GM12878 (cell line): ENCODE measurements around the gene ITPKB. TPM values are rescaled to one million over a fixed set of nuclear protein-coding genes. Genes with fewer than 3 reads are reported as not detected.

Experiments used
- ATAC-seq: fragments of 200-7000 bp; cut with Tn5 transposase; 3 replicates; pipeline ENCODE4 v1.9.1; 2020; ENCODE audit warnings: mild to moderate bottlenecking, moderate library complexity
- BruUV-seq: library from RNA; stranded (reverse); fragments of 400-500 nt; replicated peaks from 2 replicates; lab custom pipeline; 2021; lab: Mats Ljungman, UMichigan
- CTCF ChIA-PET: fragments of 300-600 bp; sonication (Branson Sonifier 250); formaldehyde crosslinking; extraction: SDS; loops from one replicate; lab custom pipeline; 2021; ENCODE audit warnings: inconsistent platforms; lab: Yijun Ruan, JAX
- POLR2A ChIA-PET: fragments of 350-600 bp; formaldehyde crosslinking; extraction: SDS; loops from one replicate; lab custom pipeline; 2021; ENCODE audit warnings: inconsistent platforms; lab: Charles Lee
- RAD21 ChIA-PET: fragments of 300-600 bp; sonication (Branson Sonifier 250); formaldehyde crosslinking; loops from one replicate; lab custom pipeline; 2023; ENCODE audit warnings: antibody characterized with exemption; ENCODE audit not compliant: unreplicated experiment; lab: Charles Lee
- SMC1A ChIA-PET: fragments of 300-600 bp; sonication (Branson Sonifier 250); formaldehyde crosslinking; loops from one replicate; lab custom pipeline; 2023; ENCODE audit not compliant: unreplicated experiment, uncharacterized antibody; lab: Charles Lee
- DNase-seq: peaks from one replicate; pipeline ENCODE4 v3.0.0-alpha.2; 2011; ENCODE audit warnings: low read depth, low spot score
- FAIRE-seq: peaks from 3 replicates; lab custom pipeline; 2011; peaks lifted over from hg19 to GRCh38; lab: Jason Lieb, UNC
- H2AFZ ChIP-seq: 2 replicates; pipeline ENCODE4 v1.6.0; 2011; ENCODE audit warnings: low read depth, low read length, control low read depth; ENCODE audit not compliant: control insufficient read depth
- H3K27ac ChIP-seq: 2 replicates; pipeline ENCODE4 v1.5.1; 2011; ENCODE audit warnings: control low read depth; ENCODE audit not compliant: control insufficient read depth, insufficient read depth
- H3K27me3 ChIP-seq, 2 experiments: replicated peaks in 1 of 2; 2 replicates each; pipeline versions ENCODE4 v1.6.0 to v1.6.1; 2011; ENCODE audit warnings: low read length in 1 of 2; ENCODE audit not compliant: control insufficient read depth in 2 of 2, insufficient read depth in 2 of 2
- H3K36me3 ChIP-seq, 2 experiments: 2 replicates each; pipeline ENCODE4 v1.5.1; 2011; ENCODE audit warnings: low read length in 1 of 2; ENCODE audit not compliant: control insufficient read depth in 2 of 2, insufficient read depth in 2 of 2
- H3K4me1 ChIP-seq: 2 replicates; pipeline ENCODE4 v1.6.1; 2011; ENCODE audit warnings: mild to moderate bottlenecking, low read length, moderate library complexity, mixed read lengths; ENCODE audit not compliant: control insufficient read depth, insufficient read depth
- H3K4me2 ChIP-seq: 2 replicates; pipeline ENCODE4 v1.6.0; 2011; ENCODE audit warnings: control low read depth; ENCODE audit not compliant: control insufficient read depth, insufficient read depth
- H3K4me3 ChIP-seq: fragments of 200-600 bp; sonication (generic); 2 replicates; pipeline ENCODE4 v1.5.1; 2016
- H3K79me2 ChIP-seq: 2 replicates; pipeline ENCODE4 v1.6.0; 2011; ENCODE audit warnings: low read length; ENCODE audit not compliant: control insufficient read depth, insufficient read depth
- H3K9ac ChIP-seq: 2 replicates; pipeline ENCODE4 v1.8.0; 2011; ENCODE audit warnings: low read length, control low read depth, mixed read lengths; ENCODE audit not compliant: control insufficient read depth, insufficient read depth
- H3K9me3 ChIP-seq: replicated peaks from 3 replicates; pipeline ENCODE4 v1.5.1; 2011; ENCODE audit warnings: mild to moderate bottlenecking, low read length; ENCODE audit not compliant: control insufficient read depth, insufficient read depth
- H4K20me1 ChIP-seq: 2 replicates; pipeline ENCODE4 v1.6.0; 2011; ENCODE audit not compliant: control insufficient read depth, insufficient read depth
- BHLHE40 ChIP-seq, 2 experiments: fragments of 450-650 bp in 1 of 2; IDR thresholded peaks; 2 replicates each; pipeline ENCODE4 v1.6.1; 2011 to 2017; ENCODE audit warnings: low read depth in 2 of 2, borderline replicate concordance in 1 of 2, improper control_type of control experiment in 1 of 2, low read length in 1 of 2, mild to moderate bottlenecking in 1 of 2
- EGR1 ChIP-seq, 2 experiments: IDR thresholded peaks; 1 replicate in 1 of 2; 2 replicates in 1 of 2; pipeline ENCODE4 v1.6.1; 2011 to 2012; ENCODE audit warnings: low read depth in 2 of 2, low read length in 2 of 2, borderline replicate concordance in 1 of 2, mild to moderate bottlenecking in 1 of 2, moderate library complexity in 1 of 2
- ELK1 ChIP-seq: IDR thresholded peaks from 2 replicates; pipeline ENCODE4 v1.6.1; 2012; ENCODE audit warnings: low read depth, low read length, improper control_type of control experiment
- HDGF ChIP-seq: fragments of 450-650 bp; IDR thresholded peaks from 2 replicates; pipeline ENCODE4 v1.6.1; 2016; ENCODE audit warnings: antibody characterized with exemption
- IKZF2 ChIP-seq, 2 experiments: fragments of 450-650 bp; IDR thresholded peaks; 2 replicates each; pipeline ENCODE4 v1.6.1; 2017; ENCODE audit warnings: mild to moderate bottlenecking in 2 of 2, moderate library complexity in 2 of 2
- IRF3 ChIP-seq: fragments of 450-650 bp; IDR thresholded peaks from 2 replicates; pipeline ENCODE4 v1.6.1; 2014; ENCODE audit warnings: mild to moderate bottlenecking
- LARP7 ChIP-seq: fragments of 450-650 bp; IDR thresholded peaks from 2 replicates; pipeline ENCODE4 v1.6.1; 2017; ENCODE audit warnings: mild to moderate bottlenecking
- NFIC ChIP-seq: IDR thresholded peaks from 2 replicates; pipeline ENCODE4 v1.6.1; 2012; ENCODE audit warnings: low read depth, mild to moderate bottlenecking, inconsistent platforms, low read length, moderate library complexity
- NFYB ChIP-seq: IDR thresholded peaks from 2 replicates; pipeline ENCODE4 v1.6.1; 2011; ENCODE audit warnings: low read depth, mild to moderate bottlenecking, low read length, improper control_type of control experiment, moderate library complexity; ENCODE audit not compliant: insufficient read depth
- NR2C2 ChIP-seq: IDR thresholded peaks from 2 replicates; pipeline ENCODE4 v1.6.1; 2011; ENCODE audit warnings: borderline replicate concordance, low read depth; ENCODE audit not compliant: control insufficient read depth, insufficient read length
- PAX8 ChIP-seq: fragments of 450-650 bp; IDR thresholded peaks from 2 replicates; pipeline ENCODE4 v1.6.1; 2017; ENCODE audit warnings: mild to moderate bottlenecking, moderate library complexity
- RAD21 ChIP-seq: IDR thresholded peaks from 2 replicates; pipeline ENCODE4 v1.6.1; 2011; ENCODE audit warnings: mild to moderate bottlenecking, low read depth, low read length, moderate library complexity; ENCODE audit not compliant: insufficient read depth
- RB1 ChIP-seq: fragments of 450-650 bp; formaldehyde crosslinking; IDR thresholded peaks from 2 replicates; pipeline ENCODE4 v1.6.1; 2017; ENCODE audit warnings: mild to moderate bottlenecking, borderline replicate concordance
- RCOR1 ChIP-seq: conservative IDR thresholded peaks from 2 replicates; pipeline ENCODE4 v1.6.1; 2012; ENCODE audit warnings: low read depth, low read length, improper control_type of control experiment
- YY1 ChIP-seq: IDR thresholded peaks from 2 replicates; pipeline ENCODE4 v1.6.1; 2011; ENCODE audit warnings: low read depth, mild to moderate bottlenecking, low read length
- ZBED1 ChIP-seq: IDR thresholded peaks from 2 replicates; pipeline ENCODE4 v1.6.1; 2016; ENCODE audit warnings: borderline replicate concordance
- ZNF207 ChIP-seq: fragments of 450-650 bp; IDR thresholded peaks from 2 replicates; pipeline ENCODE4 v1.6.1; 2014; ENCODE audit warnings: antibody characterized with exemption, mild to moderate bottlenecking, borderline replicate concordance
- WGBS: methylation state at CpG from one replicate; pipeline ENCODE4 v1.1.6; 2016; ENCODE audit warnings: low lambda C conversion rate; ENCODE audit not compliant: insufficient replicate concordance, insufficient coverage; ENCODE audit errors: missing lambda C conversion rate; 5-methylcytosine and 5-hydroxymethylcytosine counted together
- in situ Hi-C: fragments of 300-500 bp; cut with MboI; formaldehyde crosslinking; loops from 9 replicates; pipeline ENCODE4 v1.14.3; 2018; ENCODE audit warnings: mixed read lengths
- intact Hi-C: fragments of 100-400 bp; cut with micrococcal nuclease; formaldehyde crosslinking; loops from one replicate; pipeline ENCODE4 v1.14.2; 2022; ENCODE audit not compliant: unreplicated experiment
- polyA plus RNA-seq, 11 experiments: library from polyadenylated mRNA; depleted of rRNA in 4 of 11; unstranded in 6 of 11; stranded (reverse) in 5 of 11; fragments of >200 nt; fragmentation: Nextera tagmentation in 4 of 11; fragmentation: Illumina TruSeq in 1 of 11; extraction: Ambion mirVana in 4 of 11; extraction: Trizol in 1 of 11; gene quantifications; 1 replicate in 1 of 11; 2 replicates in 10 of 11; pipeline versions ENCODE4 v1.2.1 to v1.2.3, GENCODE V29; 2011 to 2016; ENCODE audit warnings: inconsistent platforms in 2 of 11, missing spikeins in 2 of 11, low read depth in 1 of 11
- total RNA-seq, 4 experiments: library from RNA; depleted of rRNA in 3 of 4; stranded (reverse); fragments of >200 nt in 3 of 4; fragmentation: Illumina TruSeq in 1 of 4; extraction: Trizol in 1 of 4; gene quantifications; 2 replicates each; pipeline versions ENCODE4 v1.2.1 to v1.2.3, GENCODE V29; 2013 to 2021

ITPKB gene
- total and polyA plus RNA-seq, 10 of the 15 experiments (the other 5 are each of a cell fraction or from before 2014, with no cell fraction given), result 1.3 to 38.7 (median 12.9) TPM

GRCh38 chr1:226786550-226786949 is 47.5 kb upstream of the ITPKB start (continued):
- TF ChIP-seq NR2C2 (no peak), ELK1 (no peak), PAX8 (no peak), IRF3 (no peak), RAD21 (peak; percentile 23; the same call in 1 of the 2 replicates)
- TF ChIP-seq, all 136 proteins: peak for 20

GRCh38 chr1:226785805-226786204 is 46.7 kb upstream of the ITPKB start:
- Histone ChIP-seq H3K9ac (no peak overlapping the region), H3K4me2 (no peak overlapping the region)
- SMC1A ChIA-PET, result interaction anchor here (0.8 to 2.3 kb wide), 5 partner anchors 10 to 39 kb away, joined by 3 to 9 read pairs (median 3); no protein-coding TSS in a partner anchor
- intact Hi-C loops, result loop anchor here (2.0 kb wide), 1 partner anchor 47 kb away; the partner anchor contains the start of gene ITPKB
- no peak for TF ChIP-seq ZBED1
- TF ChIP-seq RB1, result no peak
- no peak for TF ChIP-seq LARP7
- no peak for TF ChIP-seq NFIC
- no peak for TF ChIP-seq IKZF2 (IDR thresholded peaks at IDR 0.05)
- TF ChIP-seq BHLHE40 (IDR thresholded peaks at IDR 0.05; ENCODE audit: borderline replicate concordance in 1 of 2, low read depth in 2 of 2, low read length in 1 of 2), result no peak
- no peak for TF ChIP-seq EGR1 (IDR thresholded peaks at IDR 0.05; ENCODE audit: borderline replicate concordance in 1 of 2, low read depth in 2 of 2, low read length in 2 of 2)
- no peak for TF ChIP-seq ZNF207
- no peak for TF ChIP-seq HDGF
- no peak for TF ChIP-seq YY1
- no peak for TF ChIP-seq NFYB
- TF ChIP-seq RCOR1, result no peak
- TF ChIP-seq, all 136 proteins: peak for 0
- in situ Hi-C loops, result no loop called here
- H3K27me3 ChIP-seq, result no peaks in the 10 kb centered on the region
- no TSS peak for BruUV-seq
- no peaks in the 10 kb centered on the region for H4K20me1 ChIP-seq
- H3K9me3 ChIP-seq, result no peaks in the 10 kb centered on the region
- POLR2A ChIA-PET, result interaction anchor here (0.6 to 0.9 kb wide), 4 partner anchors 11 to 1346 kb away, joined by 3 to 11 read pairs (median 4); no protein-coding TSS in a partner anchor
- FAIRE-seq (no peak), ATAC-seq (no peak), DNase-seq (no peak)
- CTCF ChIA-PET, result interaction anchor here (0.6 kb wide), 1 partner anchor 63 kb away, joined by 3 read pairs; no protein-coding TSS in a partner anchor
- H2AFZ ChIP-seq, result no peak overlapping the region
- peaks cover 47% of the 10 kb centered on the region for H3K4me1 ChIP-seq
- no peaks in the 10 kb centered on the region for H3K36me3 ChIP-seq
- 62% methylated on average over 2 of the region's 2 CpGs for WGBS
- RAD21 ChIA-PET, result interaction anchor here (0.6 to 0.8 kb wide), 2 partner anchors 39 to 83 kb away, joined by 3 to 4 read pairs; no protein-coding TSS in a partner anchor
- H3K79me2 ChIP-seq, result no peaks in the 10 kb centered on the region
- H3K4me3 ChIP-seq, result no peak overlapping the region
- no peak overlapping the region for H3K27ac ChIP-seq
